Smooth muscle cell (in vitro differentiated cells): Measurements from ENCODE around the gene EHD3. TPM values are rescaled to one million over a fixed set of nuclear protein-coding genes. Genes with fewer than 3 reads are reported as not detected.

ENCODE experiments used
- DNase-seq: peaks from one replicate; lab custom pipeline; 2025; ENCODE audit not compliant: unreplicated experiment; lab: John Stamatoyannopoulos, UW
- H2AFZ ChIP-seq: fragments of 200-600 bp; sonication (generic); 2 replicates; pipeline ENCODE4 v1.6.0; 2016; ENCODE audit warnings: antibody characterized with exemption, low read depth, mild to moderate bottlenecking
- H3F3A ChIP-seq: fragments of 200-600 bp; sonication (generic); 2 replicates; pipeline ENCODE4 v1.6.0; 2017; ENCODE audit warnings: antibody characterized with exemption, low read depth
- H3K27ac ChIP-seq: fragments of 200-600 bp; sonication (generic); 2 replicates; pipeline ENCODE4 v1.5.1; 2016; ENCODE audit warnings: low read depth, mild to moderate bottlenecking
- H3K27me3 ChIP-seq: fragments of 200-600 bp; sonication (generic); 2 replicates; pipeline ENCODE4 v1.6.1; 2016; ENCODE audit warnings: low read depth, mild to moderate bottlenecking
- H3K36me3 ChIP-seq: fragments of 200-600 bp; sonication (generic); 2 replicates; pipeline ENCODE4 v1.5.1; 2016; ENCODE audit warnings: low read depth
- H3K4me1 ChIP-seq: fragments of 200-600 bp; sonication (generic); 2 replicates; pipeline ENCODE4 v1.5.1; 2016; ENCODE audit warnings: low read depth
- H3K4me2 ChIP-seq: fragments of 200-600 bp; sonication (generic); 2 replicates; pipeline ENCODE4 v1.6.0; 2016; ENCODE audit warnings: mild to moderate bottlenecking
- H3K4me3 ChIP-seq: fragments of 200-600 bp; sonication (generic); 2 replicates; pipeline ENCODE4 v1.5.1; 2016; ENCODE audit warnings: mild to moderate bottlenecking
- H3K79me2 ChIP-seq: fragments of 200-600 bp; sonication (generic); 2 replicates; pipeline ENCODE4 v1.6.0; 2016; ENCODE audit warnings: low read depth, mild to moderate bottlenecking
- H3K9ac ChIP-seq: fragments of 200-600 bp; sonication (generic); 2 replicates; pipeline ENCODE4 v1.6.0; 2016; ENCODE audit warnings: low read depth
- H3K9me3 ChIP-seq: fragments of 200-600 bp; sonication (generic); replicated peaks from 2 replicates; pipeline ENCODE4 v1.5.1; 2016; ENCODE audit warnings: low read depth
- H4K20me1 ChIP-seq: fragments of 200-600 bp; sonication (generic); 2 replicates; pipeline ENCODE4 v1.6.0; 2016; ENCODE audit warnings: low read depth
- WGBS: methylation state at CpG from one replicate; pipeline ENCODE4 v1.1.7; 2016; ENCODE audit warnings: low lambda C conversion rate; 5-methylcytosine and 5-hydroxymethylcytosine counted together
- polyA plus RNA-seq: library from polyadenylated mRNA; unstranded; fragments of >200 nt; fragmentation: Nextera tagmentation; extraction: Ambion mirVana; gene quantifications from 2 replicates; pipeline ENCODE4 v1.2.1, GENCODE V29; 2016
- total RNA-seq: library from RNA; depleted of rRNA; stranded (reverse); fragments of >200 nt; gene quantifications from 2 replicates; pipeline ENCODE4 v1.2.3, GENCODE V29; 2014
- TF ChIP-seq, protein P1 (sequence below): fragments of 200-600 bp; sonication (generic); IDR thresholded peaks from 2 replicates; pipeline ENCODE4 v1.5.1; 2017; ENCODE audit warnings: borderline replicate concordance, mild to moderate bottlenecking, antibody characterized with exemption; ENCODE audit not compliant: insufficient read depth, poor library complexity, severe bottlenecking

EHD3 gene
- total and polyA plus RNA-seq, 2 experiments from 2014 or later: 13.8 to 15.5 TPM

DNA sequence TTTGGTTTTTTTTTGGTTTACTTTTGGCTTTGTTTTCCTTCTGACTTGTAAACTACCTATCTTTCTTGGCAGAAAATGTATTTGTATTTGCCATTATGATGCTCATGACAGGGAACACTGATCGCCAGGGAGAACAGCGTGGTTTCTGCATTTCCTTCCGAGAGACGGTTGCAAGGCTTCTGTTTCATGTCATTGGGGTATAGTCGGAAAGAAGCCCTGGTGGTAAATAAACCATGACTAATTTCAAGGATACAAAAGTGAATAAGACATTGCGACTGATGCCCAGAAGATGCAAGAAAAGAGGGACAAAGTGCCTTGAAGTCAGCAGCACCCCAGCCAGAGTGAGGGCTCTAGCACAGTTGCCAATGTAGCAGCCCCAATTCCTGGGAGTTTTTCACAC is 12.4 kb upstream of the EHD3 start:
- WGBS: 45% methylated on average over 6 of the region's 6 CpGs

DNA sequence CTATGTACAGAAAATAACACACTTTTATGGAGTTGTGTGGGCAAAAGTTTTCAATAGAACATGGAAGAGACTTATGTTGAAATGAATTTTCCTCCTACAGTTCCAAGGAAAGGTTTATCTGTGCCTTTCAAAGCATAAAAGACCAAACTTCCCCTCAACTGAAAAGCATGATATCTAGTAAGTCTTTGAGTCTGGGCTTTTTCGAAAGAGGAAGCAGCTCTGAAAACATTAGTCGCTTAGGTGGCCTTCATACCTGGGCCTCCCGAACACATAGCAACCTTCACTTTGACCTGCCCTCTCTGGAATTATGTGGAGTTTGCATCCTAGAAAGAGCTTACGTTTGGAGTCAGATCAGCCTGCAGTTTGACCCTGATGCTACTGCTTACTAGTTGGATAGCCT is 11.9 kb upstream of the EHD3 start:
- Histone ChIP-seq H3K36me3 (no peaks in the 10 kb centered on the region), H3K9me3 (no peaks in the 10 kb centered on the region), H3K27ac (no peak overlapping the region), H3F3A (peaks cover under 1% of the 10 kb centered on the region), H4K20me1 (no peaks in the 10 kb centered on the region), H3K79me2 (no peaks in the 10 kb centered on the region), H3K4me2 (no peak overlapping the region), H2AFZ (no peak overlapping the region), H3K9ac (no peak overlapping the region), H3K27me3 (peaks cover 6% of the 10 kb centered on the region), H3K4me3 (no peak overlapping the region), H3K4me1 (no peaks in the 10 kb centered on the region)
- TF ChIP-seq, protein P1, sequence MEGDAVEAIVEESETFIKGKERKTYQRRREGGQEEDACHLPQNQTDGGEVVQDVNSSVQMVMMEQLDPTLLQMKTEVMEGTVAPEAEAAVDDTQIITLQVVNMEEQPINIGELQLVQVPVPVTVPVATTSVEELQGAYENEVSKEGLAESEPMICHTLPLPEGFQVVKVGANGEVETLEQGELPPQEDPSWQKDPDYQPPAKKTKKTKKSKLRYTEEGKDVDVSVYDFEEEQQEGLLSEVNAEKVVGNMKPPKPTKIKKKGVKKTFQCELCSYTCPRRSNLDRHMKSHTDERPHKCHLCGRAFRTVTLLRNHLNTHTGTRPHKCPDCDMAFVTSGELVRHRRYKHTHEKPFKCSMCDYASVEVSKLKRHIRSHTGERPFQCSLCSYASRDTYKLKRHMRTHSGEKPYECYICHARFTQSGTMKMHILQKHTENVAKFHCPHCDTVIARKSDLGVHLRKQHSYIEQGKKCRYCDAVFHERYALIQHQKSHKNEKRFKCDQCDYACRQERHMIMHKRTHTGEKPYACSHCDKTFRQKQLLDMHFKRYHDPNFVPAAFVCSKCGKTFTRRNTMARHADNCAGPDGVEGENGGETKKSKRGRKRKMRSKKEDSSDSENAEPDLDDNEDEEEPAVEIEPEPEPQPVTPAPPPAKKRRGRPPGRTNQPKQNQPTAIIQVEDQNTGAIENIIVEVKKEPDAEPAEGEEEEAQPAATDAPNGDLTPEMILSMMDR: no peak
- DNase-seq: no peak
- 92% methylated on average over 4 of the region's 4 CpGs for WGBS

More for the DNA sequence above, 12.4 kb upstream of the EHD3 start:
- H4K20me1 ChIP-seq: no peaks in the 10 kb centered on the region
- peaks cover 6% of the 10 kb centered on the region for H3K27me3 ChIP-seq
- no peak for DNase-seq
- H3K4me3 ChIP-seq: no peak overlapping the region
- no peaks in the 10 kb centered on the region for H3K36me3 ChIP-seq
- no peaks in the 10 kb centered on the region for H3K9me3 ChIP-seq
- no peak overlapping the region for H2AFZ ChIP-seq
- H3K27ac ChIP-seq: no peak overlapping the region
- no peak overlapping the region for H3K9ac ChIP-seq
- H3K4me2 ChIP-seq: no peak overlapping the region
- no peaks in the 10 kb centered on the region for H3K79me2 ChIP-seq
- TF ChIP-seq, protein P1: no peak
- no peaks in the 10 kb centered on the region for H3K4me1 ChIP-seq
- peaks cover 4% of the 10 kb centered on the region for H3F3A ChIP-seq

DNA sequence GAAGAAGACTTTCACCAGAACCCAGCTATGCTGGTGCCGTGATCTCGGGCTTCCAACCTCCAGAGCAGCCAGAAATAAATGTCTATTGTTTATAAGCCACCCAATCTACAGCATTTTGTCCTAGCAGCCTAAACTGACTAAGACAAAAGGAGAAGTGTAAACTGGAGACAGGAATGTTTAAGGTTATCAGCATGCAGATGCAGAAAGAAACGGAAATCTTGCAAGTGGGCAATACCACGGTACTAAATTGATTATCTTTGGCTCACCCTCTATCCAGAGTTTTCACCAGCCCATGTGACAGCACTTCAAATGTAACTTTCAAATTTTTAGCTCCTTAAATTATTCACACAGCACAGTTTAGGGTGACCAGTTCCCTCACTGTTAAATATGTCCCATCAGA is 10.9 kb upstream of the EHD3 start:
- TF ChIP-seq, protein P1: no peak
- H3K9me3 ChIP-seq: no peaks in the 10 kb centered on the region
- WGBS: 88% methylated on average over 4 of the region's 4 CpGs
- H3K27ac ChIP-seq: no peak overlapping the region
- H4K20me1 ChIP-seq: no peaks in the 10 kb centered on the region
- no peaks in the 10 kb centered on the region for H3K36me3 ChIP-seq
- no peaks in the 10 kb centered on the region for H3K79me2 ChIP-seq
- no peak overlapping the region for H3K4me2 ChIP-seq
- no peaks in the 10 kb centered on the region for H3K4me1 ChIP-seq
- DNase-seq: no peak
- H3K27me3 ChIP-seq: peaks cover 6% of the 10 kb centered on the region
- no peaks in the 10 kb centered on the region for H3F3A ChIP-seq
- no peak overlapping the region for H2AFZ ChIP-seq
- no peak overlapping the region for H3K4me3 ChIP-seq
- no peak overlapping the region for H3K9ac ChIP-seq

DNA sequence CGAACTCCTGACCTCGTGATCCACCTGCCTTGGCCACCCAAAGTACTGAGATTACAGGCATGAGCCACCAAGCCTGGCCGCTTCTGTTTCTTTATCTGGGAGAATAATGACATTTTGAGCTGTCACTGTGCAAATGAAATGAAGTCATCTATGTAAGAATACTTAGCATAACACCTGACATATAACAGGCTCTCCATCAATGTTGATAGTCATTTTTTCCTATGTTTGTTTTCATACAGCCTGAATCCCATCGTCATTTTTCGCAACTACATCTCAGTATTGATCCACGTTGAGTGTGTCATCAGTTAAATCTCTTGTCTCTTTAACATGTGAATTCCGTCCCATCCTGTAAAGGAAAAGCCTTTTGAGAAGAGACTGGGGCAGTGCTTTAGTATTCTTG is 10.2 kb upstream of the EHD3 start:
- H4K20me1 ChIP-seq: no peaks in the 10 kb centered on the region
- no peak overlapping the region for H3K27ac ChIP-seq
- DNase-seq: no peak
- no peaks in the 10 kb centered on the region for H3K9me3 ChIP-seq
- H3F3A ChIP-seq: no peaks in the 10 kb centered on the region
- H3K36me3 ChIP-seq: no peaks in the 10 kb centered on the region
- H3K27me3 ChIP-seq: peaks cover 6% of the 10 kb centered on the region
- H3K79me2 ChIP-seq: no peaks in the 10 kb centered on the region
- H3K4me3 ChIP-seq: no peak overlapping the region
- TF ChIP-seq, protein P1: no peak
- H3K4me2 ChIP-seq: no peak overlapping the region
- WGBS: 85% methylated on average over 7 of the region's 7 CpGs
- no peak overlapping the region for H3K9ac ChIP-seq
- no peaks in the 10 kb centered on the region for H3K4me1 ChIP-seq
- H2AFZ ChIP-seq: no peak overlapping the region
